ENCODE measurements around the gene ZNF106.

The ZNF106 gene

GRCh38 chr15:42404461-42405235 lies 86.3 kb downstream of the ZNF106 start:
- no peak for DNase-seq

- no peak for DNase-seq
Observed at GRCh38 chr15:42403389-42403788, 87.6 kb downstream of the ZNF106 start.

DNA sequence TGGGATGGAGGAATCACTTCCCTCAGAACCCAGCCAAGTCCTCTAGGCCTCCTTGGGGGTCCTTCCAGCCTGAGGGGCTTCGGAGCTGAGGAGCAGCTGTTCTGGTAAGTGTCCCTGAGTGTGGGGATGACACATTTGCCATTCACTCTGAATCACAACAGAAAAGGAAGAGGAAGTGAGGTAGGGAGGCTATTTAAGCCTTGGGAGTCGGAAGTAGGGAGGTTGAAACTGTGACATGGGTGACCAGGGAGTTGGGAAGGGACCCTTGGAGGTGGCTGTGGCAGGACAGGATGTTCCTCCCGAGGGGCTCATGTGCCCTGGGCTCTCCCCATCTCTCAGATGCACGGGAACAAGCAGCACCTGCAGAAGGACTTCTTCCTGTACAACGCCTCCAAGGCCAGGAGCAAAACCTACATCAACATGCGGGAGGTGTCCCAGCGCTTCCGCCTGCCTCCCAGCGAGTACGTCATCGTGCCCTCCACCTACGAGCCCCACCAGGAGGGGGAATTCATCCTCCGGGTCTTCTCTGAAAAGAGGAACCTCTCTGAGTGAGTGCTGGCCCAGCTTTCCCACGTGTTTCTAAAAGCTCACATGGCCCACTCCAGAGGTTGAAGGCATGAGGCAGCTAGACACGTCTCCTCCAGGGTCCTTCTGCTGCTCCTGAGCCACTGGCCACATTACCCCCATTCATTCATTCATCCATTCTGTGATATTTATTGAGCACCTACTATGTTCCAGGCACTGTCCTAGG lies 88.3 kb downstream of the ZNF106 start:
- DNase-seq: no peak

DNA sequence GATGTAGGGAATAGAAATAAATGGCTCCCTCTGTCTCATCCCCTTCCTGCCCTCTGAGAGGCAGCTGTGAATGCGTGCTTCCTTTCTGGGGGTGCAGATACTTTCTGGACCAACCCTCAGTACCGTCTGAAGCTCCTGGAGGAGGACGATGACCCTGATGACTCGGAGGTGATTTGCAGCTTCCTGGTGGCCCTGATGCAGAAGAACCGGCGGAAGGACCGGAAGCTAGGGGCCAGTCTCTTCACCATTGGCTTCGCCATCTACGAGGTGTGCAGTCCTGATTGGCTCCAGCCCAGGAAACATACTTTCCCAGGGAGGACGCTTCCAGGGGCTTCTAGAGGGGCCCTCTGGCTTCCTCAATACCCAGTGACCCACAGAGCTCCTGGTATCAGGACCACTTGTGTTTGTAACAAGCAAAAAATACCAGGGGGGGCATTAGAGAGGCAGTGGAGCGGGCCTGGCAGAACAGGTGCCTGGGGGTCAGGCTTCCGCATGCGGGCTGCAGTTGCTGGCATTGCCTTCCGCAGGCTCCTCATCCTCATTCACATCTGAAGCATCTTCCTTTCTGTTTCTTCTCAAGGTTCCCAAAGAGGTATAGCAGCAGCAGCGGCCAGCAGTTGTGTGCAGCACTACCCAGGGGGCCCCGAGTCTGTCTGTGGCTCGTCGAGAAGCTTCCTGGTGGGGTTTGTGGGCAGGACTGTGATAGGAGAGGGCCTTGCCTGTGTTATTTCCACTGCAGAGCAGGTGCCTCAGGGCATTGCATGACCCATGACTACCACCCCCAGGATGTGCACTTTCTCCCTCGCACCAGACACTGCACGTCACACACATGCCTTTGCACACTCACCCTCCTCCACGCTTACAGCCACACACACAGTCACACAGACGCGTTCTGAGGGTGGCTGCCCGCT lies 89.1 kb downstream of the ZNF106 start:
- no peak for DNase-seq

GRCh38 chr15:42395838-42396237 lies 95.1 kb downstream of the ZNF106 start:
- no peak for DNase-seq

- DNase-seq: no peak
Observed at GRCh38 chr15:42394106-42394505, 96.8 kb downstream of the ZNF106 start.

- no peak for DNase-seq
Observed at GRCh38 chr15:42392309-42393024, 98.5 kb downstream of the ZNF106 start.

- no peak for DNase-seq
Observed at GRCh38 chr15:42387603-42388002, 103.3 kb downstream of the ZNF106 start.

- DNase-seq: no peak
Observed at GRCh38 chr15:42385980-42386700, 104.8 kb downstream of the ZNF106 start.

DNA sequence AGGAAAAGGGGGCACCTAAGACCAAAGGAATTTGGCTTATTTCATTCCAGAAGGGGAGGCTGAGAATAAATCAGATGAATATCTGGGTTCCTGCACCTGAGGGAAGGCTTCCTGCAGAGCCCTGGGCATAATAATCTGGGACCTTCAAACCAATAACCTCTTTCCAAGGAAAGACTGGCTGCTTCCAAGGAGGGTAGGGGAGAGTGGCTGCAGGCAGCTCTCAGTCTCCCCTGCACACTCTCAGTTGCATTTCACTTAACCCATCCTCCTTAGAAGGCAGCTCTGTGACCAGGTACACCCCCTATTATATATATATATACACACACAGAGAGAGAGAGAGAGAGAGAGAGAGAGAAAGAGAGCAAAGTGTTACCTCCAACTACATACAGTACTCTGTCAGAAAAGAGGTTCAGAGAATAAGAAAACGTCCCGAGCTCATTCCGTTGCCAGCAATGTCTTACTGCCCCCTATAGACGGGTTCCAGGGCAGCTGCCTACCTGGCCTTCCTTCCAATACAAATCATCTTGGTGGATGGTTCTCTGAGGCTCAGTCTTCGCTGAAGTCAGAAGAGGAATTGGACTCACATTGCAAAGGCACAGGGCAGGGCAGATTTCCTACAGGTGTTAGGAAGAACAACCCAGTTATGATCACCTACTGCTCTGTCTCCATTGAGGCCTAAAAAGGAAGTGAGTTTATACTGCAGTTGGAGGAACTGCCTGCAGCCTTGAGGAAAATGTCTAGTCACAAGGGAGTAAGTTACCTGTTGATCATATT lies 105.5 kb downstream of the ZNF106 start:
- DNase-seq: peak; percentile 53

DNA sequence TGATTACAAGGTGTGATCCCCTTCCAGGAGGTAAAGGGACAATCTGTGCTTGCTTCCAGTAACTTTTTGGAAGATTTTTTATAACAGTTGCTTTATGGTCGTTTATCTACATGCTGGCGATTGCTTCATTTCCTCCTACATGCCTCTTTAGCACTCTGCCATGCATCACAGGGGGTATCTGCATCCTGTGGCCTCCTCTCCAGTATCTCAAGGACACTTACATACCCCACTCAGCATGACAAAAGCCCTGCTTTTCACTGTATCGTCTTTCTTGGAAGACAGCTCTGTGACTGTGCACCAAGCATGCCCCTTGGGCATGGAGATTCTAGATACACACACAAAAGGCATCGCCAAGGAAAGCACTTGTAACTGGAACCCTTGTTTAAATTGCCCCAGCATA lies 106.3 kb downstream of the ZNF106 start:
- DNase-seq: no peak

- DNase-seq: no peak
Observed at GRCh38 chr15:42378011-42378410, 112.9 kb downstream of the ZNF106 start.

DNA sequence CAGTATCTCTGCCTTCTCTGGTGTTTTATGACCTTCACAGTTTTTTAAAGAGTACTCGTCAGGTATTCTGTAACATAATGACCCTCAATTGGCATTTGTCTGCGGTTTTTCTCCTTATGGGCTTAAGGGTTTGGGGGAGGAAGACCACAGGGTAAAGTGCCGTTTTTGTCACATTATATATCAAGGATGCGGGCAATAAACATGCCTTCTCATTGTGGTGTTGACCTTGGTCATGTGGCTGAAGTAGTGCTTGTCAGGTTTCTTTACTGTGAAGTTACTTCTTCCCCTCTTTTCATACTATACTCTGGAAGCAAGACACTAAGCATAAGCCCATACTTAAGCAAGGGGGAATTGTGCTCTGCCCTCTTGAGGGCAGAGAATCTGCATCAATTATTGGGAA lies 115.0 kb downstream of the ZNF106 start:
- DNase-seq: no peak

GRCh38 chr15:42375252-42375651 lies 115.7 kb downstream of the ZNF106 start:
- DNase-seq: no peak

DNA sequence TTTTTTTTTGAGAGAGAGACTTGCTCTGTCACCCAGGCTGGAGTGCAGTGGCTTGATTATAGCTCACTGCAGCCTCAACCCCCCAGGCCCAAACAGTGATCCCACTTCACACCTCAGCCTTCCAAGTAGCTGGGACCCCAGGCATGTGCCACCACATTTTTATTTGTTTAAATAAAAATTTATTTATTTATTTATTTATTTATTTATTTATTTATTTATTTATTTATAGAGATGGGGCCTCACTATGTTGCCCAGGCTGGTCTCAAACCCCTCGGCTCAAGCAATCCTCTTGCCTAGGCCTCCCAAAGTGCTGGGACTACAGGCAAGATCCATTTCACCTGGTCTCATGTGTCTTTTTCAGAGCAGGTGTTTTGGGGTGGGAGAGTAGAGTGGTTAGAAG lies 116.1 kb downstream of the ZNF106 start:
- DNase-seq: no peak

DNA sequence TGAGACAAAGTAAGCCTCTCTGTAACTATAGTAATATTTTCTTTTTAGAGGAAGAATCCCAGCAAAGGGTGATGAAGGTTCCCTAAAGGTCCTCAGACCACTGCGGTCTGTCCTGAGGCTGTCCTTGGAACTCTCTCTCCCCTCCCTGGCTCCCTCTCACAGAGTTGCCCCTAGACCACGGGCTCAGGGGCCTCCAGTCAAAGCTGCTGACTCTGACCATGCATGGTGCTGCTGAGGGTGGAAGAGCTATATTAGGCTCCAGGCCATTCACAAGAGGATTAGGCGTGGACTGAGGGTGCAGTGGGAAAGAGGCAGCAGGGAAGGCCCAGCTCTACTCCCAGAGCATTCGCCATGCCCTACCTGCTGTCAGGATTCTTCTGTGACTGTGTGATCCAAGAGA lies 117.0 kb downstream of the ZNF106 start:
- DNase-seq: no peak

- DNase-seq: no peak
Observed at GRCh38 chr15:42373274-42373673, 117.7 kb downstream of the ZNF106 start.

DNA sequence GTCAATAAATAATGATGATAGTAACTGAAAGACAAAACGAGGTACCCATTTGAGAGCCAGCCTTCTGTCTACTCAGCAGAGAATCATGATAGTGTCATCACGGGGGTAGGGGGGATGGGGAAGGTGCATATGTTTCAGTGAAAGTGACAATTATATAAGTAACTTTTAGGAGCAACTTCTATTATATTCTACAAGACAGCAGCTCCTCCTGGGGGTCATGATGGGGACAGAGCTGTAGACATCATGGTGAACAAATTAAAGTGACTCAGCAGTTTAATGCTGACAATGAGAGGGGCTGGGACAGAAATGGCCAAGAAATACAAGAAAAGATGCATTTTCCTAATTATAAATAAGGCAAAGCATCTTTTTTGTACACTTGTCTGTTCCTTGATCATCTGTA lies 119.8 kb downstream of the ZNF106 start:
- DNase-seq: no peak

- no peak for DNase-seq
Observed at GRCh38 chr15:42368096-42368495, 122.8 kb downstream of the ZNF106 start.

DNA sequence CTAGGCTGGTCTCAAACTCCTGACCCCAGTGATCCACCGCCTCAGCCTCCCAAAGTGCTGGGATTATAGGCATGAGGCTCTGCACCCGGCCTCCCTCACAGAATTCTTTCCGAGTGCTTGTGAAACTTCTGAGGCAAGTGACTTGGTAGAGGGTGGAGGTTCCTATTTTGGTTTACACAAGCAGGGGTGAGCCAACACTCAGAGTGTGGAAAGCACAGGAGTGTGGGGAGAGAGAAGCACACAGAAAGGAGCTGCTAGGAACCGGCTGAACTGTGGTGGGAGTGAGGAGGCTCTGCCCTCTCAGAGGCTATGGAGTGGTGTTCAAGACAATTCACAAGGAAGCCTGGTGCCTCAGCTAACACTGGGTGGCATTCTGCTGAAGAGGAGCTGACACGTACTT lies 123.9 kb downstream of the ZNF106 start:
- no peak for DNase-seq

DNA sequence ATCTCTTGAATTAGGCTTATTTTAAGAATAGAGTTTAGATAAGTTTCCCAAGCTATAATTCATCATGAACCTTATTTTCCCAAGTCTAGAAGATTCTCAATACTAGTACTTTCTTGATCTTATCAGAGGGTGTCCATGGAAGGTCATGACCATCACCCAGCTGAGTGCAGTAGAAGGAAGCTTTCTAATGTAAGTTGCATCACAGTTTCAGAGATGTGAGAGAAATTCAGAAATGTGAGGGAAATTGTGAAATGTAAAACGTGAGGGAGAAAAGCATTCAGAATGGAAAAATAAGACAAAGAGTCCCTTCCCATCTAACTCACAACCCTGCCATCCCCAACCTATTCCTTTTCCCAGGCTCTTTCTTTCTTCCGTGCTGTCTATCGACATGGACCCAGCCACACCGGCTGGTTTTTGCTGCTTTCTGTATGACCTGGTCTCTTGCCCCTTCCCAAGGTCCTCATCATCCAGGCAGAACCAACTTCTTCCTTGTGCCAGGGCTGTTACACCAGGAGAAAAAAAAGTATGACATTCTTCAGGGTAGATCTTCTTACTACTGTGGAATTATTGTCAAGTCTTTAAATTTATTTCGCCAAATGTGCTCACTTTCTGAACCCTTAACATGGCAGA lies 124.9 kb downstream of the ZNF106 start:
- no peak for DNase-seq

All from NCI-H510A treated with DMSO at 0.1 percent for 48 hours (cell line).